ENCODE measurements around the gene RBMS1.

RBMS1 gene

DNA sequence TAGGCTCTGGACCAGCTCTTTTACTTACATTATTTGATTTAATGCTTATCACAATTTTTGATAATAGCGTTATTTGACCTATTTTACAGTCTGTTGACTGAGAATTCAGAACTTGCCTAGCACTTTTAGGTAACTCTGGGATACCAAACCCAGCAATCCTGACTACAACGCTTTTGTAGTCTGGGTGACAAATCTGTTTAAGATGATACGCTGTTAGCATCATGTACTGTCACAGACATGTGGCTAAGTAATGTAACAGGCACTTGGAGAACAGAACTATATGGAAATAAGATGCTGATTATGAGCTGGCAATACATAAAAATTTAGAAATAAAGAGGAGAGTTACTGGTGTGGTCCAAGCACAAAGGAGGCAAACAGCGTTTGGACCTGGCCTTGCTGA is 130.6 kb downstream of the RBMS1 start:
- Histone ChIP-seq H3K4me2 (no peak overlapping the region), H3K79me2 (ENCODE audit: insufficient read depth, low read depth) (no peaks in the 10 kb centered on the region), H3K4me1 (ENCODE audit: low read depth, poor library complexity, severe bottlenecking) (peaks cover 51% of the 10 kb centered on the region), H3K27ac (no peak overlapping the region), H3K9ac (no peak overlapping the region), H2AFZ (ENCODE audit: low read depth) (no peak overlapping the region), H4K20me1 (ENCODE audit: insufficient read depth) (no peaks in the 10 kb centered on the region), H3K4me3 (IDR thresholded peaks at IDR 0.05; ENCODE audit: insufficient read depth, low read depth, low read length) (no peak overlapping the region), H3K27me3 (ENCODE audit: insufficient read depth, low read depth) (no peaks in the 10 kb centered on the region), H3K36me3 (ENCODE audit: insufficient read depth) (no peaks in the 10 kb centered on the region)
- TF ChIP-seq, protein P1, sequence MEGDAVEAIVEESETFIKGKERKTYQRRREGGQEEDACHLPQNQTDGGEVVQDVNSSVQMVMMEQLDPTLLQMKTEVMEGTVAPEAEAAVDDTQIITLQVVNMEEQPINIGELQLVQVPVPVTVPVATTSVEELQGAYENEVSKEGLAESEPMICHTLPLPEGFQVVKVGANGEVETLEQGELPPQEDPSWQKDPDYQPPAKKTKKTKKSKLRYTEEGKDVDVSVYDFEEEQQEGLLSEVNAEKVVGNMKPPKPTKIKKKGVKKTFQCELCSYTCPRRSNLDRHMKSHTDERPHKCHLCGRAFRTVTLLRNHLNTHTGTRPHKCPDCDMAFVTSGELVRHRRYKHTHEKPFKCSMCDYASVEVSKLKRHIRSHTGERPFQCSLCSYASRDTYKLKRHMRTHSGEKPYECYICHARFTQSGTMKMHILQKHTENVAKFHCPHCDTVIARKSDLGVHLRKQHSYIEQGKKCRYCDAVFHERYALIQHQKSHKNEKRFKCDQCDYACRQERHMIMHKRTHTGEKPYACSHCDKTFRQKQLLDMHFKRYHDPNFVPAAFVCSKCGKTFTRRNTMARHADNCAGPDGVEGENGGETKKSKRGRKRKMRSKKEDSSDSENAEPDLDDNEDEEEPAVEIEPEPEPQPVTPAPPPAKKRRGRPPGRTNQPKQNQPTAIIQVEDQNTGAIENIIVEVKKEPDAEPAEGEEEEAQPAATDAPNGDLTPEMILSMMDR (conservative IDR thresholded peaks at IDR 0.05; ENCODE audit: low read depth, low read length), result no peak

DNA sequence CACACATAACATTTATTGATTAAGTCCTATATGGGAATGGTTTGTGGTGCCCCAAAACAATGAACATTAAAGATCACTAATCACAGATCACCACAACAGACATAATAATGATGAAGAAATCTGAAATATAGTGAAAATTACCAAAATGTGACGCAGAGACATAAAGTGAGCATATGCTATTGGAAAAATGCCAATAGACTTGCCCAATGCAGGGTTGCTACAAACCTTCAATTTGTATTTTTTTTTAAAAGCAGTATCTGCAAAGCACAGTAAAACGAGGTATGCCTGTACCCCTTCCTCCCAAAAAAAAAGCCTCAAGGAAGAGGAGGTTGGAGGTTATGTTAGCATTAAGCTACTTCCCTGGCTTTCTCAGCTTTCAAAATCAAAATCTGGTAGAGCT is 131.1 kb downstream of the RBMS1 start:
- Histone ChIP-seq H2AFZ (ENCODE audit: low read depth) (no peak overlapping the region), H4K20me1 (ENCODE audit: insufficient read depth) (no peaks in the 10 kb centered on the region), H3K4me3 (IDR thresholded peaks at IDR 0.05; ENCODE audit: insufficient read depth, low read depth, low read length) (no peak overlapping the region), H3K4me2 (no peak overlapping the region), H3K36me3 (ENCODE audit: insufficient read depth) (no peaks in the 10 kb centered on the region), H3K4me1 (ENCODE audit: low read depth, poor library complexity, severe bottlenecking) (peaks cover 51% of the 10 kb centered on the region), H3K9ac (no peak overlapping the region), H3K27me3 (ENCODE audit: insufficient read depth, low read depth) (no peaks in the 10 kb centered on the region), H3K79me2 (ENCODE audit: insufficient read depth, low read depth) (no peaks in the 10 kb centered on the region), H3K27ac (no peak overlapping the region)
- TF ChIP-seq, protein P1 (conservative IDR thresholded peaks at IDR 0.05; ENCODE audit: low read depth, low read length), result no peak

- H3K4me1 ChIP-seq (ENCODE audit: low read depth, poor library complexity, severe bottlenecking), result peaks cover 51% of the 10 kb centered on the region
- no peaks in the 10 kb centered on the region for H4K20me1 ChIP-seq (ENCODE audit: insufficient read depth)
- H3K27ac ChIP-seq, result no peak overlapping the region
- no peak overlapping the region for H3K9ac ChIP-seq
- H3K4me2 ChIP-seq, result no peak overlapping the region
- TF ChIP-seq, protein P1 (conservative IDR thresholded peaks at IDR 0.05; ENCODE audit: low read depth, low read length), result no peak
- no peaks in the 10 kb centered on the region for H3K27me3 ChIP-seq (ENCODE audit: insufficient read depth, low read depth)
- no peaks in the 10 kb centered on the region for H3K36me3 ChIP-seq (ENCODE audit: insufficient read depth)
- no peaks in the 10 kb centered on the region for H3K79me2 ChIP-seq (ENCODE audit: insufficient read depth, low read depth)
- no peak overlapping the region for H3K4me3 ChIP-seq (IDR thresholded peaks at IDR 0.05; ENCODE audit: insufficient read depth, low read depth, low read length)
- H2AFZ ChIP-seq (ENCODE audit: low read depth), result no peak overlapping the region
Measured at GRCh38 chr2:160362018-160362417, 131.6 kb downstream of the RBMS1 start.

DNA sequence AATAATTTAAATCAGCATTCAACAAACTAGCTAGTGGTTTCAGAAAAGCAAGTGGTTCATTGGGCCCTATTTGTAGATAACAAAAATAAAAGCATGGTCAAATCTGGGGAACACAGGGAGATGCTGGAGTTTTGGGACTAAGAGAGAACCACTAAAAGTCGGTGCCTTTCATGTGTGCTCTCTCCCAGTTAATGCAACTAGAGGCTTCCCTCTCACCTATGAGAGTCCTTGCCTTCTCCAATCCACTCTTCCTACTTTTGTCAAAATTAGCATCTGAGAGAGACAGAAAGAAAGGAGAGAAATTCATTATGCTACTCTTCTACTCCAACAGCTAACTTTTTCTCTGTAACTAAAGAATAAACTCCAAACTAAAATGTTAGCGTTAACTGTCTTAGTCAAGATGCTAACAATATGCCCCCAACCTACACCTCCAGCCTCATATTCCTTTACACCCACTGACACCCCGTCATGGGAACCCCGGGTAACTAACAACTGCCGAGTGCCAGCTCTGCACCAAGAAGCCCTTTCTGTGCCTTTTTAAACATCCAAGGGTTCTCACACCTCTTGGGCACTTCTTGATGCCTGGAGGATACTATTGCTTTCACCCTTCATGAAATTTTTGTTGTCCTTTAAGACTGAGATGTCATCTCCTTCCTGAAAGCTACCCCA is 133.4 kb downstream of the RBMS1 start:
- Histone ChIP-seq H4K20me1 (ENCODE audit: insufficient read depth) (no peaks in the 10 kb centered on the region), H3K4me1 (ENCODE audit: low read depth, poor library complexity, severe bottlenecking) (peaks cover 36% of the 10 kb centered on the region), H2AFZ (ENCODE audit: low read depth) (no peak overlapping the region), H3K9ac (no peak overlapping the region), H3K27ac (no peak overlapping the region), H3K36me3 (ENCODE audit: insufficient read depth) (no peaks in the 10 kb centered on the region), H3K79me2 (ENCODE audit: insufficient read depth, low read depth) (no peaks in the 10 kb centered on the region), H3K4me2 (no peak overlapping the region), H3K4me3 (IDR thresholded peaks at IDR 0.05; ENCODE audit: insufficient read depth, low read depth, low read length) (no peak overlapping the region), H3K27me3 (ENCODE audit: insufficient read depth, low read depth) (no peaks in the 10 kb centered on the region)
- TF ChIP-seq, protein P1 (conservative IDR thresholded peaks at IDR 0.05; ENCODE audit: low read depth, low read length), result no peak
